PFSK-1 (cell line): ENCODE measurements around the gene GPR55.

Experiments used
- FOXP2 ChIP-seq: optimal IDR thresholded peaks from 2 replicates; pipeline ENCODE3; 2011; ENCODE audit warnings: borderline replicate concordance, control low read depth, inconsistent platforms; ENCODE audit not compliant: insufficient read depth; ENCODE audit errors: extremely low read length, extremely low read depth
- POLR2AphosphoS5 ChIP-seq: IDR thresholded peaks from 2 replicates; pipeline ENCODE4 v1.6.1; 2012; ENCODE audit warnings: low read depth, mild to moderate bottlenecking, control low read depth, low read length, moderate library complexity
- SIN3A ChIP-seq: IDR thresholded peaks from 2 replicates; pipeline ENCODE4 v1.6.1; 2012; ENCODE audit warnings: mild to moderate bottlenecking, low read length, moderate library complexity, borderline replicate concordance; ENCODE audit not compliant: insufficient read depth
- TAF1 ChIP-seq: IDR thresholded peaks from 2 replicates; pipeline ENCODE4 v1.6.1; 2012; ENCODE audit warnings: low read length, control low read depth, borderline replicate concordance; ENCODE audit not compliant: insufficient read depth
- TF ChIP-seq, protein P1 (sequence below), 2 experiments: IDR thresholded peaks; 2 replicates each; pipeline versions ENCODE4 v1.6.1 to v1.8.0; 2011 to 2012; ENCODE audit warnings: low read depth in 2 of 2, low read length in 2 of 2, control low read depth in 1 of 2, inconsistent platforms in 1 of 2, mild to moderate bottlenecking in 1 of 2, moderate library complexity in 1 of 2; ENCODE audit not compliant: insufficient read depth in 1 of 2

GPR55 gene

DNA sequence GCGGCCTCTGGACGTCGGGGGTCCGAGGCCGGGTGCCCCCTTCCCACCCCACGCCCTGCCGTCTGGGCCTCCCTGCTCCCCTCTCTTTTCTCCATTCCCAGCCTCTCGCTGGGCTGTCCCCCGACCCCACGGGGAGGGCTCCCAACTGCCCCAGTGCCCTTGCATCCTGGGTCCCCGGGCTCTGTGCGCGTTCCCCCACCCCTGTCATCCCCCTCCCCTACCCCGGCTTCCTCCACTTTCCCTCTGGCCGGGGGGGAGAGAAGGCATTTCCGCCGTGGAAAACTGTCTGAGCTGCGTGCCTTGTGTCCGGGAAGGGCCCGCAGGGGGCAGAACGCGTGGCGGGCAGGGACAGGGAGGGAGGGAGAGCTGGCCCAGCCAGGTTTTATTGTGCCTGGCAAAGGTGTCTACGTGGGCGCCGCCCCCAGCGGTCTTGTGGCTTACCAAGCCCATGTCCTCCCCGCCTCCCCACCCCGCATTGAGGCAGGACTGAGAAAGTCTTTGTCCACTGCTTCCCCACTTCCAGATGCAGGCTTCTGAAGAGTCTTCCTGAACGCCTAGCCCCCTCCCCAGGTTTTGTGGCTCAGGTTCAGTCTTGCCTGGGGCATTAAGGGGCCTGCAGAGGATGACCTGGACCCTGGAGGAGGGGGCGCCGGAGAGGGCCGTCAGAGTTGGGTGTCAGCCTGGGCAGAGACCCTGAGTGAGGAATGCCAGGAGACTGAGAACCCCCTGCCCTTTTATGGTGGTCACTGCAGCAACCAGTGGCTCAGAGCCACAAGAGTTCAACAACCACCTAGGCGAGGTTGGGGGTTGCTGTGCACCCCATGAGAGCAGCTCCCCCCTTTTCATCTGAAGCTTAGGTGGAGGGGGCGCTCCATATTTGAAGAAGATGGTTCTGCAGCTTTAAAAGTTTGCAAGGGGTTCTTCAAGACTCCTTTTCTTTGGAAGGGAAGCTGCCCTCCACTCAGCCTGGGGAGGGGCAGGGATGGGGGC lies 59.0 kb downstream of the GPR55 start:
- TF ChIP-seq FOXP2, result no peak
- TF ChIP-seq, protein P1, sequence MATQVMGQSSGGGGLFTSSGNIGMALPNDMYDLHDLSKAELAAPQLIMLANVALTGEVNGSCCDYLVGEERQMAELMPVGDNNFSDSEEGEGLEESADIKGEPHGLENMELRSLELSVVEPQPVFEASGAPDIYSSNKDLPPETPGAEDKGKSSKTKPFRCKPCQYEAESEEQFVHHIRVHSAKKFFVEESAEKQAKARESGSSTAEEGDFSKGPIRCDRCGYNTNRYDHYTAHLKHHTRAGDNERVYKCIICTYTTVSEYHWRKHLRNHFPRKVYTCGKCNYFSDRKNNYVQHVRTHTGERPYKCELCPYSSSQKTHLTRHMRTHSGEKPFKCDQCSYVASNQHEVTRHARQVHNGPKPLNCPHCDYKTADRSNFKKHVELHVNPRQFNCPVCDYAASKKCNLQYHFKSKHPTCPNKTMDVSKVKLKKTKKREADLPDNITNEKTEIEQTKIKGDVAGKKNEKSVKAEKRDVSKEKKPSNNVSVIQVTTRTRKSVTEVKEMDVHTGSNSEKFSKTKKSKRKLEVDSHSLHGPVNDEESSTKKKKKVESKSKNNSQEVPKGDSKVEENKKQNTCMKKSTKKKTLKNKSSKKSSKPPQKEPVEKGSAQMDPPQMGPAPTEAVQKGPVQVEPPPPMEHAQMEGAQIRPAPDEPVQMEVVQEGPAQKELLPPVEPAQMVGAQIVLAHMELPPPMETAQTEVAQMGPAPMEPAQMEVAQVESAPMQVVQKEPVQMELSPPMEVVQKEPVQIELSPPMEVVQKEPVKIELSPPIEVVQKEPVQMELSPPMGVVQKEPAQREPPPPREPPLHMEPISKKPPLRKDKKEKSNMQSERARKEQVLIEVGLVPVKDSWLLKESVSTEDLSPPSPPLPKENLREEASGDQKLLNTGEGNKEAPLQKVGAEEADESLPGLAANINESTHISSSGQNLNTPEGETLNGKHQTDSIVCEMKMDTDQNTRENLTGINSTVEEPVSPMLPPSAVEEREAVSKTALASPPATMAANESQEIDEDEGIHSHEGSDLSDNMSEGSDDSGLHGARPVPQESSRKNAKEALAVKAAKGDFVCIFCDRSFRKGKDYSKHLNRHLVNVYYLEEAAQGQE (IDR thresholded peaks at IDR 0.05; ENCODE audit: insufficient read depth in 1 of 2, low read depth in 2 of 2, low read length in 2 of 2), result no peak
- TF ChIP-seq POLR2AphosphoS5, result no peak
- TF ChIP-seq SIN3A, result no peak
- TF ChIP-seq TAF1, result no peak

DNA sequence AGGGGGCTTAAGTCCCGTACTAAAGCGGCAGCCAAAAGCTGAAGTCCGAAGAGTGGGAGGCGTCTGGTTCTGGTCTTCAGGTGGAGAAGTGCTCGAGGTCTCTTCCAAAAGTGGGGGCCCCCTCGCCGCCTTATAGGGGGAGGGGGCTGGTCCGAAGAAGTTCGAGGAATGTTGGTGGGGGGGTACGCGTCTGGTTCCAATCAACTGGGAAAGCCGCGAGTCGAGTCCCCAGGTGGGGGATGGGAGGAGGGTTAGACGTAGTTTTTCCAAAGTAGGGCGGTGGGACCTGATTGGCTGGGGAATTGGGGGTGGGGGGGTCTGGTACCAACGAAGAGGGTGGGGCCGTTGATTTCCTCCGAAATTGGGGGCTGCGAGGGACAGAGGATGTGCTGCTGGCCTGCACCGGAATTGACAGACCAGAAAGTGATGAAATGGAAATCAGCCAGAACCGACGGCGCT lies 59.7 kb downstream of the GPR55 start:
- no peak for TF ChIP-seq FOXP2
- TF ChIP-seq, protein P1 (IDR thresholded peaks at IDR 0.05; ENCODE audit: insufficient read depth in 1 of 2, low read depth in 2 of 2, low read length in 2 of 2), result no peak
- TF ChIP-seq SIN3A, result no peak

DNA sequence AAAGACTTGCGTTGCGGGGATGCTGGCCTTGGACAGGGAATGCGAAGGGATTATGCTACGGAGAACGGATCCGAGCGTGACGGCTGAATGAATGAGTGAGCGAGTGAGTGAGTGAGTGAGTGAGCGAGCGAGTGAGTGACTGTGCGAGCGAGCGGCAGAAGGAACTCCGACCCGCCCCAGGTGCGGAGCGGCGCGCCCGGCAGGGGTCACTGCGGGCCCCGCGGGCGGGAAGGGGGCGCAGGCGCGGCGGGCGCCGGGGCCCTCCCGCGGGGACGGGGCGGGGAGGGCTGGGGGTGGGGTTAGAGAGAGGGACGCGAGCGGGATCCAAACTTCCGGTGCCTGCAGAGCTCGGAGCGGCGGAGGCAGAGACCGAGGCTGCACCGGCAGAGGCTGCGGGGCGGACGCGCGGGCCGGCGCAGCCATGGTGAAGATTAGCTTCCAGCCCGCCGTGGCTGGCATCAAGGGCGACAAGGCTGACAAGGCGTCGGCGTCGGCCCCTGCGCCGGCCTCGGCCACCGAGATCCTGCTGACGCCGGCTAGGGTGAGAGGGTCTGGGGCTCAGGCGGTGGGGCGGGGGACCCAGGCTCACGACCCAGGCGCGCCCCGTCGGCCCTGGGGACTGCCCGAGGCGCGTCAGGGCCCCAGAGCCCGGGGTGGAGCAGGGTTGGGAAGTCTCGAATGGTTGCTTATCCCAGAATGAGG lies 60.3 kb downstream of the GPR55 start, which contains the start of gene ITM2C:
ITM2C (plus strand) TSS at position 338 of the 702 bp plus-strand sequence; CDS start at position 422, 84 bp downstream.
- TF ChIP-seq SIN3A (no peak), POLR2AphosphoS5 (no peak), FOXP2 (no peak), TAF1 (no peak)
- TF ChIP-seq, protein P1 (IDR thresholded peaks at IDR 0.05; ENCODE audit: insufficient read depth in 1 of 2, low read depth in 2 of 2, low read length in 2 of 2), result no peak

DNA sequence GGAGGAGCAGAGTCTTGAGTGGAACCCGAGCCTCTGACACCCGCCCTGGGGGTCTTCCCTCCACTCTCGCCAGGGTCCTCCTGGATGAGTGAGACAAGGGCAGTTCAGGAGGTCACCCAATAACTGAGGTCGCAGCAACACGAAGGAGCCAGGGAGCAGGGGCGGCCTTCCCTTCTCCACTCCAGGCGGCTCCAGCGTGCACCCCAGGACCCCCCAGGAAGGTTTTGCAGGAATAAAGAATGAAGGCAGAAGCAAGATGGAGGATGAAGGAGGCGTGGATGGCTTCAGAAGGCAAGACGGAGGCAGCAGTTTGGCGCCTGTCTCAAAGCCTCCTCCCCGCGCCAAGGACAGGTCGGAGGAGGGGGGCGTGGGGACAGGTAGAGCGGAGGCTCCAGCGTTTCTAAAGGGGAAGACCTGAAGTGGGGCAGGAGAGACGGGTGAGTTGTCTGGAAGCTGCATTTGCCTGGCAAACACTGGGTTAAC lies 60.9 kb downstream of the GPR55 start:
- TF ChIP-seq FOXP2 (no peak), POLR2AphosphoS5 (no peak), TAF1 (no peak), SIN3A (no peak)
- TF ChIP-seq, protein P1 (IDR thresholded peaks at IDR 0.05; ENCODE audit: insufficient read depth in 1 of 2, low read depth in 2 of 2, low read length in 2 of 2), result no peak
